Liver (tissue), 9 donors: ENCODE data around the gene CDC5L. TPM values are rescaled to one million over a fixed set of nuclear protein-coding genes. Genes with fewer than 3 reads are reported as not detected.

Experiments used
- DNase-seq: peaks from one replicate; pipeline ENCODE4 v3.0.0-alpha.2; 2017; ENCODE audit warnings: low spot score
- H3K27ac ChIP-seq, 2 donors: one replicate each; pipeline ENCODE4 v1.7.0; 2013; ENCODE audit warnings: inconsistent platforms in 2 of 2, low read length in 2 of 2, control low read depth in 1 of 2, low read depth in 1 of 2, mild to moderate bottlenecking in 1 of 2
- H3K27me3 ChIP-seq, 4 donors: one replicate each; pipeline versions ENCODE4 v1.6.1 to v1.7.0; 2013; ENCODE audit warnings: low read length in 3 of 4, inconsistent platforms in 1 of 4, mild to moderate bottlenecking in 1 of 4, moderate library complexity in 1 of 4; ENCODE audit not compliant: control insufficient read depth in 4 of 4, insufficient read depth in 4 of 4
- H3K36me3 ChIP-seq, 4 donors: one replicate each; pipeline versions ENCODE4 v1.6.1 to v1.7.0; 2013; ENCODE audit warnings: low read length in 3 of 4, mild to moderate bottlenecking in 3 of 4, low read depth in 1 of 4, moderate library complexity in 1 of 4; ENCODE audit not compliant: control insufficient read depth in 4 of 4, insufficient read depth in 3 of 4
- H3K4me1 ChIP-seq, 4 donors: one replicate each; pipeline versions ENCODE4 v1.6.1 to v1.7.0; 2013; ENCODE audit warnings: low read length in 3 of 4, mild to moderate bottlenecking in 3 of 4, moderate library complexity in 1 of 4; ENCODE audit not compliant: control insufficient read depth in 4 of 4, insufficient read depth in 4 of 4
- H3K4me3 ChIP-seq, 3 donors: one replicate each; pipeline versions ENCODE4 v1.6.1 to v1.7.0; 2013; ENCODE audit warnings: low read length in 3 of 3, control low read depth in 1 of 3, low read depth in 1 of 3, mild to moderate bottlenecking in 1 of 3
- H3K9ac ChIP-seq, 2 donors: one replicate each; pipeline ENCODE4 v1.7.0; 2013; ENCODE audit warnings: low read length in 2 of 2, mild to moderate bottlenecking in 2 of 2, moderate library complexity in 2 of 2, control low read depth in 1 of 2, low read depth in 1 of 2
- H3K9me3 ChIP-seq, 4 donors: one replicate each; pipeline versions ENCODE4 v1.6.1 to v1.7.0; 2013; ENCODE audit warnings: low read length in 3 of 4; ENCODE audit not compliant: control insufficient read depth in 4 of 4
- ATF3 ChIP-seq: IDR thresholded peaks from 2 replicates; pipeline ENCODE4 v1.6.1; 2016; ENCODE audit warnings: antibody characterized with exemption
- EGR1 ChIP-seq, 2 donors: IDR thresholded peaks; 2 replicates each; pipeline ENCODE4 v1.6.1; 2016 to 2018; ENCODE audit warnings: antibody characterized with exemption in 2 of 2, low read depth in 2 of 2
- FOXA1 ChIP-seq: IDR thresholded peaks from 2 replicates; pipeline ENCODE4 v1.6.1; 2016; ENCODE audit warnings: antibody characterized with exemption
- FOXA2 ChIP-seq: IDR thresholded peaks from 2 replicates; pipeline ENCODE4 v1.6.1; 2016; ENCODE audit warnings: antibody characterized with exemption
- GABPA ChIP-seq, 2 donors: IDR thresholded peaks in 1 of 2; conservative IDR thresholded peaks in 1 of 2; 2 replicates each; pipeline ENCODE4 v1.6.1; 2016; ENCODE audit warnings: antibody characterized with exemption in 2 of 2, mild to moderate bottlenecking in 1 of 2, moderate library complexity in 1 of 2
- HNF4A ChIP-seq, 2 donors: conservative IDR thresholded peaks; 2 replicates each; pipeline ENCODE4 v1.6.1; 2016; ENCODE audit warnings: antibody characterized with exemption in 2 of 2, mild to moderate bottlenecking in 2 of 2
- HNF4G ChIP-seq: IDR thresholded peaks from 2 replicates; pipeline ENCODE4 v1.6.1; 2016; ENCODE audit warnings: antibody characterized with exemption
- JUND ChIP-seq, 2 donors: IDR thresholded peaks; 2 replicates each; pipeline ENCODE4 v1.6.1; 2016; ENCODE audit warnings: antibody characterized with exemption in 2 of 2
- NR2F2 ChIP-seq: IDR thresholded peaks from 2 replicates; pipeline ENCODE4 v1.6.1; 2016; ENCODE audit warnings: antibody characterized with exemption
- RAD21 ChIP-seq, 2 donors: IDR thresholded peaks; 2 replicates each; pipeline ENCODE4 v1.6.1; 2016; ENCODE audit warnings: antibody characterized with exemption in 2 of 2, mild to moderate bottlenecking in 2 of 2
- RXRA ChIP-seq, 2 donors: IDR thresholded peaks; 2 replicates each; pipeline ENCODE4 v1.6.1; 2017 to 2018; ENCODE audit warnings: antibody characterized with exemption in 2 of 2, mild to moderate bottlenecking in 1 of 2
- SP1 ChIP-seq: IDR thresholded peaks from 2 replicates; pipeline ENCODE4 v1.6.1; 2018; ENCODE audit warnings: antibody characterized with exemption, mild to moderate bottlenecking
- TAF1 ChIP-seq: conservative IDR thresholded peaks from 2 replicates; pipeline ENCODE4 v1.6.1; 2016; ENCODE audit warnings: antibody characterized with exemption, mild to moderate bottlenecking
- WGBS: extraction: QIAGEN DNeasy Blood & Tissue Kit; methylation state at CpG from one replicate; pipeline ENCODE4 v1.1.7; 2013; 5-methylcytosine and 5-hydroxymethylcytosine counted together
- polyA plus RNA-seq, 2 donors: library from polyadenylated mRNA; stranded (reverse) in 1 of 2; unstranded in 1 of 2; fragments of 200-250 nt in 1 of 2; fragments of >200 nt in 1 of 2; fragmentation: Nextera tagmentation in 1 of 2; extraction: Ambion mirVana in 1 of 2; gene quantifications; one replicate each; pipeline versions ENCODE4 v1.2.1 to v1.2.3, GENCODE V29; 2013 to 2015
- total RNA-seq, 2 donors: library from RNA; depleted of rRNA; stranded (reverse); fragments of >200 nt; gene quantifications; one replicate each; pipeline ENCODE4 v1.2.3, GENCODE V29; 2014
- TF ChIP-seq, protein P1 (sequence below): IDR thresholded peaks from 2 replicates; pipeline ENCODE4 v1.6.1; 2016; ENCODE audit warnings: antibody characterized with exemption
- TF ChIP-seq, protein P2 (sequence below): fragments of 150-350 bp; IDR thresholded peaks from 2 replicates; pipeline ENCODE4 v1.5.1; 2017; ENCODE audit warnings: improper control_type of control experiment, low read depth, low read length; ENCODE audit not compliant: missing input control
- TF ChIP-seq, protein P3 (sequence below): IDR thresholded peaks from 2 replicates; pipeline ENCODE4 v1.6.1; 2016; ENCODE audit warnings: antibody characterized with exemption
- TF ChIP-seq, protein P4 (sequence below): IDR thresholded peaks from 2 replicates; pipeline ENCODE4 v1.6.1; 2016; ENCODE audit warnings: antibody characterized with exemption, mild to moderate bottlenecking
- donor health status: healthy.
- donor health status: healthy.
- donor health status: healthy.
- donor health status: healthy.
- donor health status: healthy.

CDC5L gene
- total and polyA plus RNA-seq, 4 donors, result 5.4 to 12.3 (median 11.0) TPM

DNA sequence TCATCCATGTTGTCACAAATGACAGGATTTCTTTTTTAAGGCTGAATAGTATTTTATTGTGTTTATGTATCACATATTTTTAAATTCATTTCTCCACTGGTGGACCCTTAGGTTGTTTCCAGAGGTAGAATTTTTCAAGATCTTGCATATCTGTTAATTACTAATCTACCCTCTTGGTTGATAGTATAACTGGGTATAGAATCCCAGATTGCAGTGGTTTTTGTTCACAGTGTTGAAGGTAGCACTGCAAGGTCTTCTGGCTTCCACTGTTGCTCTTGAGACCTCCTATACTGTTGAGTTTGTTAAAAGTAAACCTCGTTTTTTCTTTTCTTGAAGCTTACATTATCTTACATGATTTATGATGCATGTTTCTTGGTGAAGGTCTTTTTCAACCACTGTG is 22.9 kb downstream of the CDC5L start:
- TF ChIP-seq, protein P1, sequence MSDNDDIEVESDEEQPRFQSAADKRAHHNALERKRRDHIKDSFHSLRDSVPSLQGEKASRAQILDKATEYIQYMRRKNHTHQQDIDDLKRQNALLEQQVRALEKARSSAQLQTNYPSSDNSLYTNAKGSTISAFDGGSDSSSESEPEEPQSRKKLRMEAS, result no peak
- TF ChIP-seq, protein P2, sequence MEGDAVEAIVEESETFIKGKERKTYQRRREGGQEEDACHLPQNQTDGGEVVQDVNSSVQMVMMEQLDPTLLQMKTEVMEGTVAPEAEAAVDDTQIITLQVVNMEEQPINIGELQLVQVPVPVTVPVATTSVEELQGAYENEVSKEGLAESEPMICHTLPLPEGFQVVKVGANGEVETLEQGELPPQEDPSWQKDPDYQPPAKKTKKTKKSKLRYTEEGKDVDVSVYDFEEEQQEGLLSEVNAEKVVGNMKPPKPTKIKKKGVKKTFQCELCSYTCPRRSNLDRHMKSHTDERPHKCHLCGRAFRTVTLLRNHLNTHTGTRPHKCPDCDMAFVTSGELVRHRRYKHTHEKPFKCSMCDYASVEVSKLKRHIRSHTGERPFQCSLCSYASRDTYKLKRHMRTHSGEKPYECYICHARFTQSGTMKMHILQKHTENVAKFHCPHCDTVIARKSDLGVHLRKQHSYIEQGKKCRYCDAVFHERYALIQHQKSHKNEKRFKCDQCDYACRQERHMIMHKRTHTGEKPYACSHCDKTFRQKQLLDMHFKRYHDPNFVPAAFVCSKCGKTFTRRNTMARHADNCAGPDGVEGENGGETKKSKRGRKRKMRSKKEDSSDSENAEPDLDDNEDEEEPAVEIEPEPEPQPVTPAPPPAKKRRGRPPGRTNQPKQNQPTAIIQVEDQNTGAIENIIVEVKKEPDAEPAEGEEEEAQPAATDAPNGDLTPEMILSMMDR, result no peak
- TF ChIP-seq HNF4A (conservative IDR thresholded peaks at IDR 0.05) (no peak), RXRA (IDR thresholded peaks at IDR 0.05) (no peak), NR2F2 (no peak), HNF4G (no peak), SP1 (no peak), RAD21 (IDR thresholded peaks at IDR 0.05) (no peak), FOXA2 (no peak), FOXA1 (no peak), GABPA (IDR thresholded peaks at IDR 0.05 in 1 of 2, conservative IDR thresholded peaks at IDR 0.05 in 1 of 2) (no peak), EGR1 (IDR thresholded peaks at IDR 0.05; ENCODE audit: low read depth in 2 of 2) (no peak), JUND (IDR thresholded peaks at IDR 0.05) (no peak)
- peaks cover 9 to 50% (median 45%) of the 10 kb centered on the region in 4 donors for H3K36me3 ChIP-seq
- WGBS, result 99% methylated on average over 1 of the region's 1 CpG
- H3K9ac ChIP-seq, result no peak overlapping the region
- H3K4me1 ChIP-seq, result no peaks in the 10 kb centered on the region
- H3K27me3 ChIP-seq, result no peaks in the 10 kb centered on the region
- H3K27ac ChIP-seq, result no peak overlapping the region
- H3K4me3 ChIP-seq, result no peak overlapping the region
- no peak for DNase-seq
- no peaks in the 10 kb centered on the region for H3K9me3 ChIP-seq

- H3K4me3 ChIP-seq, result no peak overlapping the region
- no peak overlapping the region for H3K9ac ChIP-seq
- H3K9me3 ChIP-seq, result no peaks in the 10 kb centered on the region
- H3K4me1 ChIP-seq, result no peaks in the 10 kb centered on the region
- no peak overlapping the region for H3K27ac ChIP-seq
- DNase-seq, result no peak
- H3K27me3 ChIP-seq, result no peaks in the 10 kb centered on the region
- WGBS, result 87% methylated on average over 1 of the region's 1 CpG
- H3K36me3 ChIP-seq, result peaks cover 9 to 52% (median 45%) of the 10 kb centered on the region in 4 donors
- TF ChIP-seq RAD21 (IDR thresholded peaks at IDR 0.05) (no peak), GABPA (IDR thresholded peaks at IDR 0.05 in 1 of 2, conservative IDR thresholded peaks at IDR 0.05 in 1 of 2) (no peak), FOXA2 (no peak), TAF1 (no peak), SP1 (no peak), RXRA (IDR thresholded peaks at IDR 0.05) (no peak), JUND (IDR thresholded peaks at IDR 0.05) (no peak), NR2F2 (no peak), ATF3 (no peak)
- TF ChIP-seq, protein P3, sequence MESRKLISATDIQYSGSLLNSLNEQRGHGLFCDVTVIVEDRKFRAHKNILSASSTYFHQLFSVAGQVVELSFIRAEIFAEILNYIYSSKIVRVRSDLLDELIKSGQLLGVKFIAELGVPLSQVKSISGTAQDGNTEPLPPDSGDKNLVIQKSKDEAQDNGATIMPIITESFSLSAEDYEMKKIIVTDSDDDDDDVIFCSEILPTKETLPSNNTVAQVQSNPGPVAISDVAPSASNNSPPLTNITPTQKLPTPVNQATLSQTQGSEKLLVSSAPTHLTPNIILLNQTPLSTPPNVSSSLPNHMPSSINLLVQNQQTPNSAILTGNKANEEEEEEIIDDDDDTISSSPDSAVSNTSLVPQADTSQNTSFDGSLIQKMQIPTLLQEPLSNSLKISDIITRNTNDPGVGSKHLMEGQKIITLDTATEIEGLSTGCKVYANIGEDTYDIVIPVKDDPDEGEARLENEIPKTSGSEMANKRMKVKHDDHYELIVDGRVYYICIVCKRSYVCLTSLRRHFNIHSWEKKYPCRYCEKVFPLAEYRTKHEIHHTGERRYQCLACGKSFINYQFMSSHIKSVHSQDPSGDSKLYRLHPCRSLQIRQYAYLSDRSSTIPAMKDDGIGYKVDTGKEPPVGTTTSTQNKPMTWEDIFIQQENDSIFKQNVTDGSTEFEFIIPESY, result no peak
- TF ChIP-seq, protein P4, sequence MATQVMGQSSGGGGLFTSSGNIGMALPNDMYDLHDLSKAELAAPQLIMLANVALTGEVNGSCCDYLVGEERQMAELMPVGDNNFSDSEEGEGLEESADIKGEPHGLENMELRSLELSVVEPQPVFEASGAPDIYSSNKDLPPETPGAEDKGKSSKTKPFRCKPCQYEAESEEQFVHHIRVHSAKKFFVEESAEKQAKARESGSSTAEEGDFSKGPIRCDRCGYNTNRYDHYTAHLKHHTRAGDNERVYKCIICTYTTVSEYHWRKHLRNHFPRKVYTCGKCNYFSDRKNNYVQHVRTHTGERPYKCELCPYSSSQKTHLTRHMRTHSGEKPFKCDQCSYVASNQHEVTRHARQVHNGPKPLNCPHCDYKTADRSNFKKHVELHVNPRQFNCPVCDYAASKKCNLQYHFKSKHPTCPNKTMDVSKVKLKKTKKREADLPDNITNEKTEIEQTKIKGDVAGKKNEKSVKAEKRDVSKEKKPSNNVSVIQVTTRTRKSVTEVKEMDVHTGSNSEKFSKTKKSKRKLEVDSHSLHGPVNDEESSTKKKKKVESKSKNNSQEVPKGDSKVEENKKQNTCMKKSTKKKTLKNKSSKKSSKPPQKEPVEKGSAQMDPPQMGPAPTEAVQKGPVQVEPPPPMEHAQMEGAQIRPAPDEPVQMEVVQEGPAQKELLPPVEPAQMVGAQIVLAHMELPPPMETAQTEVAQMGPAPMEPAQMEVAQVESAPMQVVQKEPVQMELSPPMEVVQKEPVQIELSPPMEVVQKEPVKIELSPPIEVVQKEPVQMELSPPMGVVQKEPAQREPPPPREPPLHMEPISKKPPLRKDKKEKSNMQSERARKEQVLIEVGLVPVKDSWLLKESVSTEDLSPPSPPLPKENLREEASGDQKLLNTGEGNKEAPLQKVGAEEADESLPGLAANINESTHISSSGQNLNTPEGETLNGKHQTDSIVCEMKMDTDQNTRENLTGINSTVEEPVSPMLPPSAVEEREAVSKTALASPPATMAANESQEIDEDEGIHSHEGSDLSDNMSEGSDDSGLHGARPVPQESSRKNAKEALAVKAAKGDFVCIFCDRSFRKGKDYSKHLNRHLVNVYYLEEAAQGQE, result no peak
Measured at GRCh38 chr6:44411141-44411540, 23.6 kb downstream of the CDC5L start.
